D721Med (cell line): Measurements from ENCODE around the gene SVBP.
"Not testable (repeated sequence)": the region's sequence is repeated elsewhere in the genome, so short reads cannot be mapped to it uniquely, and the experiment has no call there.

Experiments
- DNase-seq: peaks from one replicate; pipeline ENCODE4 v3.0.0; 2011; ENCODE audit warnings: low spot score; ENCODE audit not compliant: insufficient read length
- FAIRE-seq: peaks from 2 replicates; lab custom pipeline; 2011; peaks lifted over from hg19 to GRCh38; lab: Jason Lieb, UNC
- CTCF ChIP-seq: IDR thresholded peaks from 2 replicates; pipeline ENCODE4 v1.5.1; 2012; ENCODE audit warnings: mild to moderate bottlenecking, control low read depth; ENCODE audit not compliant: insufficient read depth; ENCODE audit errors: missing control alignments

Gene SVBP

GRCh38 chr1:42817976-42818375 is 779 bp upstream of the SVBP start:
- FAIRE-seq (no peak), DNase-seq (no peak)
- no peak for TF ChIP-seq CTCF

- no peak for DNase-seq
- FAIRE-seq = no peak
Observed at GRCh38 chr1:42817440-42817767, 207 bp upstream of the SVBP start.

GRCh38 chr1:42815941-42816584 is 1.1 kb downstream of the SVBP start:
- DNase-seq (no peak), FAIRE-seq (no peak)
- no peak for TF ChIP-seq CTCF

More at GRCh38 chr1:42817440-42817767, 207 bp upstream of the SVBP start:
- TF ChIP-seq CTCF = no peak

GRCh38 chr1:42814815-42815214 is 2.4 kb downstream of the SVBP start:
- DNase-seq, FAIRE-seq: not testable (repeated sequence)

GRCh38 chr1:42807056-42807668 is 10.0 kb downstream of the SVBP start:
- no peak for TF ChIP-seq CTCF
- no peak for DNase-seq
- no peak for FAIRE-seq

GRCh38 chr1:42806593-42806992 is 10.6 kb downstream of the SVBP start:
- TF ChIP-seq CTCF = no peak
- DNase-seq = no peak
- FAIRE-seq = no peak

- FAIRE-seq = no peak
- no peak for TF ChIP-seq CTCF
- no peak for DNase-seq
Observed at GRCh38 chr1:42806171-42806570, 11.0 kb downstream of the SVBP start.
